ENCODE results near the gene TTL.
A peak's percentile ranks its signal among the peaks of the same experiment; 100 is the strongest.
"Not testable (repeated sequence)": the region's sequence is repeated elsewhere in the genome, so short reads cannot be mapped to it uniquely, and the experiment has no call there.

TTL gene

GRCh38 chr2:112476434-112476833 lies 5.5 kb upstream of the TTL start:
- no peak for DNase-seq

- peak; percentile 26 for DNase-seq
These were observed 1.4 kb upstream of the TTL start for GRCh38 chr2:112480530-112481049.

GRCh38 chr2:112481050-112481527 lies 867 bp upstream of the TTL start:
- peak; percentile 91 for DNase-seq

- peak; percentile 35 for DNase-seq
These were observed 519 bp downstream of the TTL start for GRCh38 chr2:112482309-112483041.

- peak; percentile 42 for DNase-seq
These were observed 1.1 kb downstream of the TTL start for GRCh38 chr2:112483042-112483473.

- DNase-seq, result no peak
These were observed 1.9 kb downstream of the TTL start for GRCh38 chr2:112483831-112484230.

GRCh38 chr2:112485849-112486248 lies 3.9 kb downstream of the TTL start:
- no peak for DNase-seq

GRCh38 chr2:112486895-112487294 lies 4.9 kb downstream of the TTL start:
- DNase-seq, result peak; percentile 34

GRCh38 chr2:112487444-112487961 lies 5.5 kb downstream of the TTL start:
- no peak for DNase-seq

GRCh38 chr2:112488201-112488600 lies 6.2 kb downstream of the TTL start:
- DNase-seq, result no peak

GRCh38 chr2:112491946-112492345 lies 10.0 kb downstream of the TTL start:
- DNase-seq, result no peak

GRCh38 chr2:112493048-112493447 lies 11.1 kb downstream of the TTL start:
- no peak for DNase-seq

GRCh38 chr2:112493858-112494648 lies 12.1 kb downstream of the TTL start:
- DNase-seq, result no peak

GRCh38 chr2:112494828-112495227 lies 12.9 kb downstream of the TTL start:
- no peak for DNase-seq

- not testable (repeated sequence) for DNase-seq
These were observed 13.9 kb downstream of the TTL start for GRCh38 chr2:112495878-112496277.

- peak; percentile 49 for DNase-seq
These were observed 19.0 kb downstream of the TTL start for GRCh38 chr2:112500850-112501484.

GRCh38 chr2:112509239-112509998 lies 27.5 kb downstream of the TTL start:
- DNase-seq, result not testable (repeated sequence)

- DNase-seq, result no peak
These were observed 34.8 kb downstream of the TTL start for GRCh38 chr2:112516801-112517200.

- no peak for DNase-seq
These were observed 36.9 kb downstream of the TTL start for GRCh38 chr2:112518807-112519206.

GRCh38 chr2:112519506-112519905 lies 37.5 kb downstream of the TTL start:
- DNase-seq, result no peak

GRCh38 chr2:112520234-112520783 lies 38.4 kb downstream of the TTL start:
- DNase-seq, result no peak

GRCh38 chr2:112523291-112523777 lies 41.4 kb downstream of the TTL start:
- DNase-seq, result no peak
